ENCODE results near the gene ZNF276.
"Not testable (repeated sequence)": the region's sequence is repeated elsewhere in the genome, so short reads cannot be mapped to it uniquely, and the experiment has no call there.

The ZNF276 gene

DNA sequence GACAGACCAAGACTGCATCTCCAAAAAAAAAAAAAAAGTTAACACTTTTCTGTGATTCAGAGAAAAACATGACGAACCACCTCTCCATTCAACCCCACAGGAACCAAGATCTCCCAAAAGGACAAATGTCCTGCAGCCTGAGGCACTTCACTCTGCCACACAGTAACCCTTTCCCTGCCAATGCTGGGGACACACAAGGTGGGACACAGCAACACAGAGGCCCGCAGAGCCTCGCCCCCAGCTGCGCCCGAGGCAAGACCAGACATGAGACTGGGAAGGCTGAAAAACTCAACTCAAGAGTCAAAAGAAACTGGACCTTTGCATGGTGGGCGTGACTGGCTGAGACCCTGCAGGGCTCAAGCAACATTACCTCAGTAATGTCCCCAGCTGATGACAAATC is 61.2 kb downstream of the ZNF276 start:
- DNase-seq (ENCODE audit: low read depth, low spot score): no peak

DNA sequence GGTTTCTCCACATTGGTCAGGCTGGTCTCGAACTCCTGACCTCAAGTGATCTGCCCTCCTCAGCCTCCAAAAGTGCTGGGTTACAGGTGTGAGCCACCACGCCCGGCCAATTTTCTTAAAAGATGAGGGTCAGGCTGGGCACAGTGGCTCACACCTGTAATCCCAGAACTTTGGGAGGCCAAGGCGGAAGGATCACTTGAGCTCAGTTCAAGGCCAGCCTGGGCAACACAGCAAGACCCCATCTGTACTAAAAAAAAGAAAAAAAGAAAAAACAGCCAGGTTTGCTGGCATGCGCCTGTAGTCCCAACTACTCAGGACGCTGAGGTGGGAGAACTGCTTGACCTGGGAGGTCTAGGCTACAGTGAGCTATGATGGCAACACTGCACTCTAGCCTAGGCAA is 62.6 kb downstream of the ZNF276 start:
- not testable (repeated sequence) for DNase-seq (ENCODE audit: low read depth, low spot score)

DNA sequence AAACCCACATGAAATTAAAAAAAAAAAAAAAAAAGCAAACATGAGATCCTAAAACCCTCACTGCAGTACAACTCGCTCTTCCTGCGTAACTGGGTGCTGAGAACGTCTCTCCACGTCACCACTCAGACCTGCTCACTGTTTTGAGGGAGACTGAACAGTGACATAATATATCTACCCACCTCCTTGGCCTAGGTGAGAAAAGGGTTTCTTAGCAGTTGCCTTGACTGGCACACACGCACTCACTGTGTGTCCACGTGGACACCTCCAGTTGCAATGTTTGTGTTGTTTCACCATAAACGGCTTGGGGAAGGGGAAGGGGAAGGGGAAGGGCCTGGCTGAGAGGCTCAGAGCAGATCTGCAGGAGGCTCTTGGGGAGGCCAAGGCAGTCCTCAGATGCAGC is 63.1 kb downstream of the ZNF276 start:
- no peak for DNase-seq (ENCODE audit: low read depth, low spot score)

DNA sequence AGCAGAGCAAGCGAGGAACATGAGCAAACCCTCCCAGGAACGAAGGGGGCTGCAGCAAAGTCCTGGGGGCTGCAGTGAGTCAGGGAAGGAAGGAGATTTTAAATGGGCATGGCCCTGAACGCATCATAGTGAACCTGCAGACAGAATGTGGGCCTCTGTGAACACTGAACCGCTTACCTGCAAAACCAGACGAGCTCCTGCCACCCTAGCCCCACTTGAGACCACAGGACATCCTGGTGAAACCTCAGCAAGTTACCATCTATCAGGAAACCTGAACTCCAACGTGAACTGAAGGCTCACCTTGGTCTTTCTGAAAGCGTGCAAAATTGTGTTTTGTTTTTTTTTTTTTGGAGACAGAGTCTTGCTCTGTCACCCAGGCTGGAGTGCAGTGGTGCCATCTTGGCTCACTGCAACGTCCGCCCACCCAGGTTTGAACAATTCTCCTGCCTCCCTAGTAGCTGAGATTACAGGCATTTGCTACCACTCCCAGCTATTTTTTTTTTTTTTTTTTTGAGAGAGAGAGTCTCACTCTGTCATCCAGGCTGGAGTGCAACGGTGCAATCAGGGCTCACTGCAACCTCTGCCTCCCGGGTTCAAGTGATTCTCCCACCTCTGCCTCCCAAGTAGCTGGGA is 64.3 kb downstream of the ZNF276 start:
- DNase-seq (ENCODE audit: low read depth, low spot score): no peak

DNA sequence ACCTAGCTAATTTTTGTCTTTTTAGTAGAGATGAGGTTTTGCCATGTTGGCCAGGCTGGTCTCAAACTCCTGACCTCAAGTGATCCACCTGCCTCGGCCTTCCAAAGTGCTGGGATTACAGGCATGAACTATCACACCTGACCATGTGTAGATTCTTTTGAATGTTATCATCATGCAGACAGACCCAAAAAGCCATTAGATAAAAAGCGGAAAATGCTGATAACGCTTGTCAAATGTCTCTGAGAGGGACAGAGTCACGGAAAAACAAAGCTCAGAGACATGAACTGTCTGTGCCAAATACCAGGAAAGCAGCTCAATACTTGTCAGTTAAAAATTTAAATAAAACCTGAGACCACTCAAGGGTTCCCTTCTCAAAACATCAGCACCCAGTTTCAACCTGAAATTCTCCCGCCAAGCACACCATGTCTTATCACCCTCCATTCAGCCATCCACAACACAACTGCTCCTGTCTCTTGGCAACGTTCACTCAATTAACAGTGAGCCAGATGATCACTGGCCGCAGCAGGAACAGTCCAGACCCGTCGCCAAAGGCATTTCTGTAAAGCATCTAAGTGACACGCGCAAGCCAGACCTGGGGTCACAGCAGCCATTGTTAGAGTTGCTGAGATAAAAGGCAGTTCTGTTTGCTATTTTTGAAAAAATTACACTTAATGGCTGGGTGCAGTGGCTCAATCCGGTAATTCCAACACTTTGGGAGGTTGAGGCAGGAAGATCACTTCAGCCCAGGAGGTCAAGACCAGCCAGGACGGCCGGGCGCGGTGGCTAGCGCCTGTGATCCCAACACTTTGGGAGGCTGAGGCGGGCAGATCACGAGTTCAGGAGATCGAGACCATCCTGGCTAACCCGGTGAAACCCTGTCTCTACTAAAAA is 65.4 kb downstream of the ZNF276 start:
- DNase-seq (ENCODE audit: low read depth, low spot score): no peak

DNA sequence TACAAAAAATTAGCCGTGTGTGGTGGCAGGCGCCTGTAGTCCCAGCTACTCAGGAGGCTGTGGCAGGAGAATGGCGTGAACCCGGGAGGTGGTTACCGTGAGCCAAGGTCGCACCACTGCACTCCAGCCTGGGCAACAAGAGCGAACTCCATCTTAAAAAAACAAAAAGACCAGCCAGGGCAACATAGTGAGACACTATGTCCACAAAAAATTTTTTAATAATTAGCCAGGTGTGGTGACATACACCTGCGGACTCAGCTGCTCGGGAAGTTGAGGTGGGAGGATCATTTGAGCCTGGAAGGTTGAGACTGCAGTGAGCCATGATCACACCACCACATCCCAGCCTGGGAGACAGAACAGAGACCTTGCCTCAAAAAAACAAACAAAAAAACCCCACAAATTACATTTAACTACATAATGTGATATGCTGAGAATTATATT is 66.0 kb downstream of the ZNF276 start:
- DNase-seq (ENCODE audit: low read depth, low spot score): no peak
